GM21529 (cell line): ENCODE results near the gene LTF.
"Not testable (repeated sequence)": the region's sequence is repeated elsewhere in the genome, so short reads cannot be mapped to it uniquely, and the experiment has no call there.

ENCODE experiments used
- ATAC-seq: cut with Tn5 transposase; IDR thresholded peaks from one replicate; pipeline ENCODE4 v1.9.1; 2021; ENCODE audit not compliant: unreplicated experiment

Gene LTF

DNA sequence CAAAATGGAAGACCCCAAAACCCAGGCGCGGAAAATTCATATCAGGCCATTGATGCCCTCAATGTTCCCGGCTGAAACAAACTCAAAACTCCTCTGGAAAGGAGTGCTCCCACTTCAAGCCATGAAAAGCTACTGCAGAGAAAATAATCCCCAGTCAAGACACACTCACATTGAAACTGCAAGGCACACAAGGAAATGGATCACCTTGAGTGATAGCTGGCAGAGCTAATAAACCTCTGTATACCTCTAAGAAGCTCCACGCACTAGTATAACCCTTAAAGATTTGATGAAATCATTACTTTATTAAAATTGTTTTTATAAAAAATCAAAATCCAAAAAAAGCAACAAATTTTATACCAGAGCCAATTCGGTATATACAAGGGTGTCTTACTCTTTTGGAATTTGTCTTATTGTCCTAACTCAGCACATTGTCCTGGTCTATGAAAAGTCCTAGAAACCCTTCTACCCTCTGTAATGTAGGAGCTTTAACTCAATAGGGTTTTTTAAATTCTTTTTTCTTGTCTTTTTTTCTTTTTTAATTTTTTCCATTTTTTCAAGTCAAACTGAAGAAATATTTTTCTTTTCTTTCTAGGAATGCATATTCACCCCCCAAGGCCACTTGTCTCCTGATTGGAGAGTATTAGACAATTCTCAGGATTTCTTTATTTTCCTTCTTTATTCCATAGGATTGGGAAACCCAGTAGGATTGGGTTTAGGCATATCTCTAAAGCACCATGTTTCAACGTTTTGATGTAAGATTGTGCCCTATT, 66.3 kb downstream of the LTF start:
- ATAC-seq = no peak

DNA sequence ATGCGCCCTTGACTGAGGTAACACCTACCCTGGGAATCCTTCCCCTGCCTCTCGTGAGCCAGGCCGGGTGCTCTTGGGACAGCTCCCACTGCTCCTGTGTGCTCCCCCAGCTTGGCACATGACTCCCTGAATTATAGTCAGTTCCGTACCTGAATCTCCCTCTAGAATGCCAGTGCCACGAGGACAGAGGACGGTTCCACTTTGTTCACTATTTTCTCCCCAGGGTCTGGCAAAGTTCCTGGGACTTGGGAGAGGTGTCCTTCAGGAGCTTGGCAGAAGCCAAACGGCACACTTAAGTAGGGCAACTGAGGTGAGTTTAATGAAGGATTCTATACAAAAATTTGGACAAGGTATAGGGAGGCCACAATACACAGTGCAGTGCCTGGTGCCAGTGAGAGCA, 67.6 kb downstream of the LTF start:
- ATAC-seq = no peak

DNA sequence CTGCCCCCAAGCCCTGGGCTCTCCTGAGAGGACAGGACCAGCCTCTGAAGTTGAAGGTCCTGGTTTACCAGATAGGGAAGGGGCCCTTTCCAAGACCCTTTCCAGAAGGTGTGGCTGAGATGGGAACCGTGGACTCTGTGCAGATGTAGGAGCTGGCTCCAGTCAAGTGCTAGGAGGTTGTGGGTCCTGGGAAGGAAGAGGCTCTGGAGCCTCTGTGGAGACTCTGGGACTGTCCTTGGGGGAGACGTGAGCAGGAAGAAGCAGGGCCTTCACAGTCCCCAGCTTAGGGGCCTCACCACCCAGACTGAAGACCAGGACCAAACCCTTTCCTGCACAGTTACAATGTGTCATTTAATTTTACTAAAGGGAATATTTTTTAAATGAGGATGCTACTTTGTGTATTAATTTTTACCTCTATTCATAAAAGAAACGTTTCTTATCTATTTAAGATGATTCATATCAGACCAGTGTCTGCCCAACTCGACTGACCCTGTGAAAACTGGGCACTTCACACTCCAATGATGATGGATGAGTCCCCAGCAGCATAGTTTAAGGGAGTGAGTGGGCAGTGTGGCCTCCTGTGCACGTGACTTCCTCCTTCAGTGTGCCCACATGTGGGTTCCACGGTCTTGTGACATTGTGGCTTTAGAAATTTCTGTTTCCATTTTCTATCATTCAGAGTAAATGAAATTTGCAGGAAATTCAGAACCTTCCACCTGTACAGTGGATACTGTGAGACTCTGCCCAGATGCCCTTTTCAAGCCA, 68.8 kb downstream of the LTF start:
- ATAC-seq = no peak

DNA sequence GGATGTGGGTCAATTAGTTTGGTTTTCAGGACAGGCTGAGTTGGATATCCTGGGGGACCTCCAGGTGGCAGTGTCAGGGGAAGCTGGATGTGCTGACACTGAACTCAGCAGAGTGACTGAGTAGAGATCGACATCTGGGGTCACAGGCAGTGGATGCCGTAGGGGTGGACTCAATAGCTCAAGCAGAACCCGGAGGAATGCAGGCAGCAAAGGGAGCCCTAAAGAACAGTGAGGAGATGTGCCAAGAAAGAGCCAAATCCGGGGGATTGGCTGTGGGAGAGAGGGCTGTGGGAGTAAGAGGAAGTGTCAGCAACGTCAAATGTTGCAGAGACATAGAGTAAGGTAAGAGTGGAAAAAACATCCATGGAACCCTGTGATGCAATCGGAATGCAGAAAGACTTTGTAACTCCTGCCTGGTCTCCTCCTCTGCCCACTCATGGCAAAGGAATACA, 69.5 kb downstream of the LTF start:
- no peak for ATAC-seq

DNA sequence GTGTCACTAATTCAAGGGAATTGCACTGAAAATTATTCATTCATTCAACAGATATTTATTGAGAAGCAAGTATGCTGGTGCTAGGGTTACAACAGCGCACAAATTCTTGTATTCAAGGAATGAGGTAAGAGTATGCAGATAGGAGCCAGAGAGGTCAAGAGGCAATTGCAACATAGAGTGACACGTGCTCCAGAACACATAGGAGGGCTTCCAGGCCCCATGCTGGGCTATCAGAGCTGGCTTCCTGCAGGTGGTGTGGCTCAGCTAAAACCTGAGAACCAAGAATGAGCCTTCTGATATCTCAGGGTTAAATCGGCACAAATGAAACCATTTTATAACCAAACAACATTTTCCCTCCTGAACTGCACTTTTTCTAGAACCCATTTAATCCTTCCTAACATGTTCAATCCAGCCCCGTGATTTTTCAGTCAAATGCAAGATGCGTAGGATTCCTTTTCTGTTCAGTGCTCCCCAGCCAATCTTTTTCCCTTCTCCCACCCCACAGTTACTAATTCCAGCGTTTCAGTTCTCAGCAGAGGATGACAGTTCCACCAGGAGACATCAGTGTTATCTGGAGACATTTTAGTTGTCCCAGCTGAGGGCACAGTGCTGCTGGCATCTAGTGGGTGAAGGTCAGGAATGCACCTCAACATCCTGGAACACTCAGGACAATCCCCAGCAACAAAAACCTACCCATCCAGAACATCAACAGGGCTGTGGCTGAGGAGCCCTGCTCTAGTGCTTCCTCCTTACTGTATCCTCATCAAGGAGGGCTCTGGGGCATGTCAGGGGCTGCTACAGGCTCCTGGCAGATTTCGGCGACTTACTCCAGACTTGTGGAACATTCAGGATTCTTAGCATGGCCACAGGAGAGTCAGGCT, 70.9 kb downstream of the LTF start:
- no peak for ATAC-seq

DNA sequence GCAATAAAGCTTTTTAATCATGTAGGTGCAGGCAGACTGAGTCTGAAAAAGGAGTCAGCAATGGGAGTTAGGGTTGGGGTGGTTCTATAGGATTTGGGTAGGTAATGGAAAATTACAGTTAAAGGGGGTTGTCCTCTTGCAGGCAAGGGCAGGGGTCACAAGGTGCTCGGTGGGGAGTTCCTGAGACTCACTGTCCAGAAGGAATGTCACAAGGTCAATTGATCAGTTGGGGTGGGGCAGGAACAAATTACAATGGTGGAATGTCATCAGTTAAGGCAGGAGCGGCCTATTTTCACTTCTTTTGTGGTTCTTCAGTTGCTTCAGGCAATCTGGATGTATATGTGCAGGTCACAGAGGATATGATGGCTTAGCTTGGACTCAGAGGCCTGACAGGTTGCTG, 71.7 kb downstream of the LTF start:
- ATAC-seq = no peak

DNA sequence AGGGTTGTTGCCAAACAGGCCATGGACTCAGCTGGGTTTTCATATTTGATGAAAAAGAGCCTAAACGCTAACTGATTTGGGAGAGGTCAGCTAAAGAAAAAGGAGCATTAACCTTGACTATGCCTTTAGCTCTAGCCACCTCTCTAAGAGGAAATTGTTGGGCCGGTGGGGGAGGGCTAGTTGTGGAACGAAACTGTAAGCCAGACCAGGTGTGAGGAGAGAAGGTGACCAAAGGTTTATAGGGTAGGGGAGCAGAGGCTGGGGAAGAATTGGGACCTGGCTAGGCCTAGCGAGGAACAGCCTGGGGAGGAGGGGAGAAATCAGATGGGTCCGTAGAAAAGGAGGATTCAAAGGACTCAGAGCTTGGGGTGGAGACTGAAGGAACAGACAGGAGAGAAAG, 73.2 kb downstream of the LTF start:
- not testable (repeated sequence) for ATAC-seq

DNA sequence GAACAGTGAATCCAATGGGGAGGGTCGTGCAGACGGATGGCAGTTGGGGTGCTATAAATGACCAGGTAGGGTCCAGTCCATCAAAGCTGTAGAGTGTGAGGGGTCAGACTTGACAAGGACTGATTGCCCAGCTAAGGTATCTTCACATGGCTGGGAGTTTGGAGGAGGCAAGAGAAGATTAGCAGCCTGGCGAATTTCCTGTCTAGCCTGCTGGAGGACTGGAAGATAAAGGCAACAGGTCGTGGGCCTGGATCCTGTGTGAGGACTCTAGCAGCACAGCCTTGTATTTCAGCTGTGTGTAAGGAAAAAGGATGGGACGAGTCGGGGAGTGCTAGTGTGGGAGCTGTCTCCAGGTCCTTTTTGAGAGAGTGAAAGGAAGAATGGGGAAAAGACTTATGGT, 75.4 kb downstream of the LTF start:
- no peak for ATAC-seq

DNA sequence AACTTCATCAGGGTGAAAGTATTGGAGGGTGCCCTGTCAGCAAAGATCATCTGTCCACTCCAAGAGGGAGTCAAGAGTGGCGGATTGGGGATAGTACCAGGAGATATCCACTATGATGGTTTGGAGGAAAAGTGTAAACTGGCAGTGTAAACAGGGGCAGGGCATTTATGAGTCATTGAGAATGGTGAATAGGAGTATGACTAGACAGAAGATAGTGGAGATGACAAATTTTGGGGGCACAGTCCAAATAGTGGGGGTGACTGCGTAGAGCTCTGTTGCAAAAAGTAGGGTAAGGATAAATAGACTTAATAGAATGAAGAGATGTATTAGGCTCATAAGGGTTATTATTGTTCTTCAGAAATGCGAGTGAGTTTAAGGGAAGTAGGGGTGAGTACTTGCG, 75.9 kb downstream of the LTF start:
- not testable (repeated sequence) for ATAC-seq

DNA sequence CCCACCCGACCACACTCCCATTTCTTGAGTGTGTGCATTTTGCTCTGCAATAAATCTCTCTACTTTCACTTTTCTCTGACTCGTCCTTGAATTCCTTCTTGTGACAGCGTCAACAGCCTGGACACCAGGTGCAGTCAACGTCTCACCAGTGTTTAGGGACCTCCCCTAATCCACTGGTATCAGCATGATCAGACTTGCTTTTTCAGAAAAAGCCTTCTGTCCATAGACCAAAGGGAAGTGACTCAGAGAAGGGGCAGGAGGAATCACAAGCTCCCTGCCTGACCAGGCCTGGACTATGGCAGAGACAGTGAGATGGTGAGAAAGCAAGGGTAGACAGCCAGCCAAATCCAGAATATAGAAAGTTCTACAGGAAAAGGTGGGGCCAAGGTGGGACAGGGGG, 78.5 kb downstream of the LTF start:
- no peak for ATAC-seq
